ENCODE measurements around the gene SMG9. TPM values are rescaled to one million over a fixed set of nuclear protein-coding genes. Genes with fewer than 3 reads are reported as not detected.

The SMG9 gene
- 10 to 100 TPM; 22.9 to 45.1 TPM for total RNA-seq

- no peaks in the 10 kb centered on the region for H3K9me3 ChIP-seq
- TF ChIP-seq CTCF (IDR thresholded peaks at IDR 0.05) = peak in 2 of 4 experiments; percentile 14 to 22
- TF ChIP-seq POLR2A (IDR thresholded peaks at IDR 0.05) = peak; percentile 77
- peak; percentile 94 for TF ChIP-seq POLR2AphosphoS5 (IDR thresholded peaks at IDR 0.05)
- H3K4me3 ChIP-seq = peak within 1 kb of the TSS; percentile 61 to 86
- no peaks in the 10 kb centered on the region for H3K36me3 ChIP-seq
- DNase-seq (ENCODE audit: low spot score) = peak; percentile 96
- H3K4me1 ChIP-seq (replicated peaks) = no peaks in the 10 kb centered on the region
- intact Hi-C loops (cut with DNase I) = loop anchor here (10.0 kb wide), 1 partner anchor 220 kb away; the partner anchor contains the start of gene ZNF575
- H3K27me3 ChIP-seq (replicated peaks; ENCODE audit: insufficient read depth) = no peaks in the 10 kb centered on the region
- under 1% methylated on average over 56 of the region's 79 CpGs for WGBS
- peak within 1 kb of the TSS; percentile 95 to 99 for H3K27ac ChIP-seq
Measured at GRCh38 chr19:43754503-43755255, at the start of gene SMG9. SMG9 (minus strand) TSS chr19:43754962; CDS start chr19:43750741, 4,221 bp downstream.

GRCh38 chr19:43804432-43804831, 49.7 kb upstream of the SMG9 start:
- no peaks in the 10 kb centered on the region for H3K4me1 ChIP-seq (replicated peaks)
- WGBS = 32% methylated on average over 2 of the region's 2 CpGs
- H3K36me3 ChIP-seq = no peaks in the 10 kb centered on the region
- intact Hi-C loops (cut with DNase I) = no loop called here
- H3K27me3 ChIP-seq (replicated peaks; ENCODE audit: insufficient read depth) = no peaks in the 10 kb centered on the region
- no peak overlapping the region for H3K27ac ChIP-seq
- TF ChIP-seq POLR2A (IDR thresholded peaks at IDR 0.05) (no peak), CTCF (IDR thresholded peaks at IDR 0.05) (no peak), POLR2AphosphoS5 (IDR thresholded peaks at IDR 0.05) (no peak)
- H3K4me3 ChIP-seq = no peak overlapping the region
- no peaks in the 10 kb centered on the region for H3K9me3 ChIP-seq
- no peak for DNase-seq (ENCODE audit: low spot score)

GRCh38 chr19:43802216-43802951, 47.6 kb upstream of the SMG9 start, which contains the start of gene LYPD5:
LYPD5 (minus strand) TSS chr19:43802447; CDS start chr19:43802380, 67 bp downstream.
- Histone ChIP-seq H3K27ac (no peak within 1 kb of the TSS), H3K4me1 (replicated peaks) (no peaks in the 10 kb centered on the region), H3K9me3 (no peaks in the 10 kb centered on the region), H3K27me3 (replicated peaks; ENCODE audit: insufficient read depth) (no peaks in the 10 kb centered on the region), H3K4me3 (no peak within 1 kb of the TSS), H3K36me3 (no peaks in the 10 kb centered on the region)
- intact Hi-C loops (cut with DNase I) = no loop called here
- 59% methylated on average over 12 of the region's 12 CpGs for WGBS
- DNase-seq (ENCODE audit: low spot score) = no peak
- TF ChIP-seq POLR2AphosphoS5 (IDR thresholded peaks at IDR 0.05) = no peak
- TF ChIP-seq POLR2A (IDR thresholded peaks at IDR 0.05) = no peak

- no peak overlapping the region for H3K27ac ChIP-seq
- WGBS = 53% methylated on average over 6 of the region's 6 CpGs
- H3K36me3 ChIP-seq = no peaks in the 10 kb centered on the region
- H3K4me3 ChIP-seq = no peak overlapping the region
- no peaks in the 10 kb centered on the region for H3K27me3 ChIP-seq (replicated peaks; ENCODE audit: insufficient read depth)
- intact Hi-C loops (cut with DNase I) = no loop called here
- no peaks in the 10 kb centered on the region for H3K4me1 ChIP-seq (replicated peaks)
- H3K9me3 ChIP-seq = no peaks in the 10 kb centered on the region
- TF ChIP-seq POLR2AphosphoS5 (IDR thresholded peaks at IDR 0.05) (no peak), POLR2A (IDR thresholded peaks at IDR 0.05) (no peak), CTCF (IDR thresholded peaks at IDR 0.05) (no peak)
- DNase-seq (ENCODE audit: low spot score) = no peak
Measured at GRCh38 chr19:43799502-43800142, 44.9 kb upstream of the SMG9 start.
